GM12878 (cell line): Measurements from ENCODE around the gene CD38. TPM values are rescaled to one million over a fixed set of nuclear protein-coding genes. Genes with fewer than 3 reads are reported as not detected.

Source experiments
- ATAC-seq: fragments of 200-7000 bp; cut with Tn5 transposase; 3 replicates; pipeline ENCODE4 v1.9.1; 2020; ENCODE audit warnings: mild to moderate bottlenecking, moderate library complexity
- BruUV-seq: library from RNA; stranded (reverse); fragments of 400-500 nt; replicated peaks from 2 replicates; lab custom pipeline; 2021; lab: Mats Ljungman, UMichigan
- CTCF ChIA-PET: fragments of 300-600 bp; sonication (Branson Sonifier 250); formaldehyde crosslinking; extraction: SDS; loops from one replicate; lab custom pipeline; 2021; ENCODE audit warnings: inconsistent platforms; lab: Yijun Ruan, JAX
- POLR2A ChIA-PET: fragments of 350-600 bp; formaldehyde crosslinking; extraction: SDS; loops from one replicate; lab custom pipeline; 2021; ENCODE audit warnings: inconsistent platforms; lab: Charles Lee
- RAD21 ChIA-PET: fragments of 300-600 bp; sonication (Branson Sonifier 250); formaldehyde crosslinking; loops from one replicate; lab custom pipeline; 2023; ENCODE audit warnings: antibody characterized with exemption; ENCODE audit not compliant: unreplicated experiment; lab: Charles Lee
- SMC1A ChIA-PET: fragments of 300-600 bp; sonication (Branson Sonifier 250); formaldehyde crosslinking; loops from one replicate; lab custom pipeline; 2023; ENCODE audit not compliant: unreplicated experiment, uncharacterized antibody; lab: Charles Lee
- DNase-seq: peaks from one replicate; pipeline ENCODE4 v3.0.0-alpha.2; 2011; ENCODE audit warnings: low read depth, low spot score
- FAIRE-seq: peaks from 3 replicates; lab custom pipeline; 2011; peaks lifted over from hg19 to GRCh38; lab: Jason Lieb, UNC
- H2AFZ ChIP-seq: 2 replicates; pipeline ENCODE4 v1.6.0; 2011; ENCODE audit warnings: low read depth, low read length, control low read depth; ENCODE audit not compliant: control insufficient read depth
- H3K27ac ChIP-seq: 2 replicates; pipeline ENCODE4 v1.5.1; 2011; ENCODE audit warnings: control low read depth; ENCODE audit not compliant: control insufficient read depth, insufficient read depth
- H3K27me3 ChIP-seq, 2 experiments: replicated peaks in 1 of 2; 2 replicates each; pipeline versions ENCODE4 v1.6.0 to v1.6.1; 2011; ENCODE audit warnings: low read length in 1 of 2; ENCODE audit not compliant: control insufficient read depth in 2 of 2, insufficient read depth in 2 of 2
- H3K36me3 ChIP-seq, 2 experiments: 2 replicates each; pipeline ENCODE4 v1.5.1; 2011; ENCODE audit warnings: low read length in 1 of 2; ENCODE audit not compliant: control insufficient read depth in 2 of 2, insufficient read depth in 2 of 2
- H3K4me1 ChIP-seq: 2 replicates; pipeline ENCODE4 v1.6.1; 2011; ENCODE audit warnings: mild to moderate bottlenecking, low read length, moderate library complexity, mixed read lengths; ENCODE audit not compliant: control insufficient read depth, insufficient read depth
- H3K4me2 ChIP-seq: 2 replicates; pipeline ENCODE4 v1.6.0; 2011; ENCODE audit warnings: control low read depth; ENCODE audit not compliant: control insufficient read depth, insufficient read depth
- H3K4me3 ChIP-seq: fragments of 200-600 bp; sonication (generic); 2 replicates; pipeline ENCODE4 v1.5.1; 2016
- H3K79me2 ChIP-seq: 2 replicates; pipeline ENCODE4 v1.6.0; 2011; ENCODE audit warnings: low read length; ENCODE audit not compliant: control insufficient read depth, insufficient read depth
- H3K9ac ChIP-seq: 2 replicates; pipeline ENCODE4 v1.8.0; 2011; ENCODE audit warnings: low read length, control low read depth, mixed read lengths; ENCODE audit not compliant: control insufficient read depth, insufficient read depth
- H3K9me3 ChIP-seq: replicated peaks from 3 replicates; pipeline ENCODE4 v1.5.1; 2011; ENCODE audit warnings: mild to moderate bottlenecking, low read length; ENCODE audit not compliant: control insufficient read depth, insufficient read depth
- H4K20me1 ChIP-seq: 2 replicates; pipeline ENCODE4 v1.6.0; 2011; ENCODE audit not compliant: control insufficient read depth, insufficient read depth
- CBX5 ChIP-seq: sonication (generic); IDR thresholded peaks from 2 replicates; pipeline ENCODE4 v1.6.1; 2016; ENCODE audit warnings: low read depth, moderate library complexity, mild to moderate bottlenecking, inconsistent platforms
- EGR1 ChIP-seq, 2 experiments: IDR thresholded peaks; 1 replicate in 1 of 2; 2 replicates in 1 of 2; pipeline ENCODE4 v1.6.1; 2011 to 2012; ENCODE audit warnings: low read depth in 2 of 2, low read length in 2 of 2, borderline replicate concordance in 1 of 2, mild to moderate bottlenecking in 1 of 2, moderate library complexity in 1 of 2
- HDAC2 ChIP-seq: fragments of 200-600 bp; sonication (generic); IDR thresholded peaks from 2 replicates; pipeline ENCODE4 v1.6.1; 2017
- JUND ChIP-seq: IDR thresholded peaks from 2 replicates; pipeline ENCODE4 v1.6.1; 2012; ENCODE audit warnings: low read depth, mild to moderate bottlenecking, low read length, improper control_type of control experiment, moderate library complexity
- KDM1A ChIP-seq: fragments of 200-600 bp; sonication (generic); IDR thresholded peaks from 2 replicates; pipeline ENCODE4 v1.6.1; 2016; ENCODE audit warnings: borderline replicate concordance
- LARP7 ChIP-seq: fragments of 450-650 bp; IDR thresholded peaks from 2 replicates; pipeline ENCODE4 v1.6.1; 2017; ENCODE audit warnings: mild to moderate bottlenecking
- MTA3 ChIP-seq: IDR thresholded peaks from 2 replicates; pipeline ENCODE4 v1.6.1; 2012; ENCODE audit warnings: low read length, inconsistent platforms, borderline replicate concordance
- NFIC ChIP-seq: IDR thresholded peaks from 2 replicates; pipeline ENCODE4 v1.6.1; 2012; ENCODE audit warnings: low read depth, mild to moderate bottlenecking, inconsistent platforms, low read length, moderate library complexity
- NR2C1 ChIP-seq: fragments of 450-650 bp; IDR thresholded peaks from 2 replicates; pipeline ENCODE4 v1.6.1; 2017; ENCODE audit warnings: antibody characterized with exemption, mild to moderate bottlenecking, moderate library complexity
- POLR2AphosphoS2 ChIP-seq: IDR thresholded peaks from 2 replicates; pipeline ENCODE4 v1.6.1; 2011; ENCODE audit warnings: low read depth, mild to moderate bottlenecking, low read length, improper control_type of control experiment, moderate library complexity
- RBBP5 ChIP-seq: fragments of 200-600 bp; sonication (generic); conservative IDR thresholded peaks from 2 replicates; pipeline ENCODE4 v1.6.1; 2016
- SMAD1 ChIP-seq: fragments of 450-650 bp; IDR thresholded peaks from 2 replicates; pipeline ENCODE4 v1.6.1; 2018; ENCODE audit warnings: mild to moderate bottlenecking, low read depth; ENCODE audit not compliant: partially characterized antibody
- SMAD5 ChIP-seq: IDR thresholded peaks from 2 replicates; pipeline ENCODE4 v1.6.1; 2016; ENCODE audit warnings: antibody characterized with exemption, low read depth
- SPI1 ChIP-seq: IDR thresholded peaks from 2 replicates; pipeline ENCODE4 v1.6.1; 2011; ENCODE audit warnings: low read depth, mild to moderate bottlenecking, low read length, moderate library complexity, borderline replicate concordance; ENCODE audit not compliant: insufficient read depth
- ZNF384 ChIP-seq: IDR thresholded peaks from 2 replicates; pipeline ENCODE4 v1.6.1; 2012; ENCODE audit warnings: low read depth, mild to moderate bottlenecking, low read length, improper control_type of control experiment, borderline replicate concordance
- WGBS: methylation state at CpG from one replicate; pipeline ENCODE4 v1.1.6; 2016; ENCODE audit warnings: low lambda C conversion rate; ENCODE audit not compliant: insufficient replicate concordance, insufficient coverage; ENCODE audit errors: missing lambda C conversion rate; 5-methylcytosine and 5-hydroxymethylcytosine counted together
- in situ Hi-C: fragments of 300-500 bp; cut with MboI; formaldehyde crosslinking; loops from 9 replicates; pipeline ENCODE4 v1.14.3; 2018; ENCODE audit warnings: mixed read lengths
- intact Hi-C: fragments of 100-400 bp; cut with micrococcal nuclease; formaldehyde crosslinking; loops from one replicate; pipeline ENCODE4 v1.14.2; 2022; ENCODE audit not compliant: unreplicated experiment
- polyA plus RNA-seq, 11 experiments: library from polyadenylated mRNA; depleted of rRNA in 4 of 11; unstranded in 6 of 11; stranded (reverse) in 5 of 11; fragments of >200 nt; fragmentation: Nextera tagmentation in 4 of 11; fragmentation: Illumina TruSeq in 1 of 11; extraction: Ambion mirVana in 4 of 11; extraction: Trizol in 1 of 11; gene quantifications; 1 replicate in 1 of 11; 2 replicates in 10 of 11; pipeline versions ENCODE4 v1.2.1 to v1.2.3, GENCODE V29; 2011 to 2016; ENCODE audit warnings: inconsistent platforms in 2 of 11, missing spikeins in 2 of 11, low read depth in 1 of 11
- total RNA-seq, 4 experiments: library from RNA; depleted of rRNA in 3 of 4; stranded (reverse); fragments of >200 nt in 3 of 4; fragmentation: Illumina TruSeq in 1 of 4; extraction: Trizol in 1 of 4; gene quantifications; 2 replicates each; pipeline versions ENCODE4 v1.2.1 to v1.2.3, GENCODE V29; 2013 to 2021
- TF ChIP-seq, protein P1 (sequence below): IDR thresholded peaks from 2 replicates; pipeline ENCODE4 v1.6.1; 2012; ENCODE audit warnings: mild to moderate bottlenecking, low read depth, low read length
- TF ChIP-seq, protein P2 (sequence below): IDR thresholded peaks from 2 replicates; pipeline ENCODE4 v1.6.1; 2012; ENCODE audit warnings: low read depth, low read length, improper control_type of control experiment
- TF ChIP-seq, protein P3 (sequence below): fragments of 450-650 bp; IDR thresholded peaks from 2 replicates; pipeline ENCODE4 v1.6.1; 2016; ENCODE audit warnings: mild to moderate bottlenecking

The CD38 gene
- total and polyA plus RNA-seq, 10 of the 15 experiments (the other 5 are each of a cell fraction or from before 2014, with no cell fraction given): 3.5 to 39.8 (median 12.7) TPM

DNA sequence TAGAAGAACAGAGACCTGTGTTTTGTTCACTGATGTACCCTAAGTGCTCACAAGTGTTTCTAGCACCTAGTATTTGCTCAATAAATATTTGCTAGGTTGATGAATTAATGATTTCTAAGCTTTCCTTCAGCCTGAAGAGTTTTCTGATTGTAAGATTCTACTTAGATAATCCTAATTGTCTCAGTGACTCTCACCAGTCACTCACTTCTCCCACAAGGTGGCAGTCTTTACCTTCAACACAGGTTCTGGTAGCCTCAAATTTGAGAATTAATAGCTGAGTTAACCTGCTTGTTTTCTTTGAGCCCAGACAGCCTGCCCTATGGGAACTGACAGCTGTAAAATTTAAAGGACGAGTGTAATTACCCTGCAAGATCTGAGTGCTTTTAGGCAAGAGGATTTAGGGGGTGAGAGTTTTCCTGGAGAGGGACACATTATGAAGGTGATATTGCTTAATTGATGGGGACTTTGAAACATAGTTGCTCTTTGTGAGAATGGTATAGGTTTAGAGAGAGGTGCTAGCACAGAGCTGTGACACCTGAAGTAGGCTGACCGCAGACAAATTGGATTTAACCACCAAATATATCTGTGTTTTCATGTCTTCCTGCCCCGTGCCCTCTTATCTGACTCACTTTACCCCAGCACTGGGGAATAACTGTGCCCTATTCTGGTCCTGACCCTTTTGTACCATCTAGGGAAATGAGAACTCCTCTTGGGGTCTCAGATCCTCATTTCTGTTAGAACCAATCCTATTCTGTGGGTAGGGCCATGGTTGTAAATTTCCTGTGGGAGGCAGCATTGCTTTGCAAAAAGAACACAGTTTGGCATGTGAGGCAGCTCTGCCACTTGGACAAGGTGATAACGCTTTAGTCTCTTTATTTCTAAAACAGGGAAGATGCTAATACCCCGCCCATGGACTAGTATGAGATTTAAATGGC lies 27.7 kb downstream of the CD38 start:
- Histone ChIP-seq H4K20me1 (no peaks in the 10 kb centered on the region), H3K27me3 (no peaks in the 10 kb centered on the region), H3K4me2 (peak overlapping the region; percentile 28; the same call in 1 of the 2 replicates), H3K4me1 (peaks cover 12% of the 10 kb centered on the region; the same call in 1 of the 2 replicates), H3K9me3 (no peaks in the 10 kb centered on the region), H3K36me3 (no peaks in the 10 kb centered on the region), H2AFZ (no peak overlapping the region), H3K9ac (no peak overlapping the region), H3K4me3 (no peak overlapping the region), H3K79me2 (no peaks in the 10 kb centered on the region), H3K27ac (no peak overlapping the region)
- intact Hi-C loops: loop anchor here (1.0 to 2.0 kb wide), 5 partner anchors 76 to 327 kb away; no protein-coding TSS in a partner anchor
- 3% methylated on average over 5 of the region's 5 CpGs for WGBS
- ChIA-PET RAD21 (interaction anchor here (0.6 to 8.0 kb wide), 34 partner anchors 13 to 459 kb away, joined by 3 to 117 read pairs (median 5); partner anchors contain the start of gene FGFBP1), SMC1A (interaction anchor here (0.6 to 7.4 kb wide), 50 partner anchors 9 to 1519 kb away, joined by 3 to 152 read pairs (median 5); no protein-coding TSS in a partner anchor), CTCF (interaction anchor here (0.6 to 7.6 kb wide), 65 partner anchors 9 to 399 kb away, joined by 3 to 188 read pairs (median 5); partner anchors contain the start of gene FGFBP2), POLR2A (interaction anchor here (0.5 to 1.2 kb wide), 6 partner anchors 20 to 196 kb away, joined by 3 to 7 read pairs (median 4); no protein-coding TSS in a partner anchor)
- ATAC-seq: peak; percentile 76
- DNase-seq: peak; percentile 48
- BruUV-seq: no TSS peak
- in situ Hi-C loops: loop anchor here (5.0 to 10.0 kb wide), 4 partner anchors 76 to 399 kb away; no protein-coding TSS in a partner anchor
- FAIRE-seq: no peak
- TF ChIP-seq HDAC2 (no peak), SPI1 (peak; percentile 89), NFIC (no peak), ZNF384 (no peak), POLR2AphosphoS2 (no peak), JUND (no peak), SMAD5 (no peak), CBX5 (no peak), LARP7 (no peak), NR2C1 (no peak), MTA3 (no peak), SMAD1 (no peak), EGR1 (IDR thresholded peaks at IDR 0.05; ENCODE audit: borderline replicate concordance in 1 of 2, low read depth in 2 of 2, low read length in 2 of 2) (no peak), RBBP5 (no peak), KDM1A (no peak)
- TF ChIP-seq, protein P1, sequence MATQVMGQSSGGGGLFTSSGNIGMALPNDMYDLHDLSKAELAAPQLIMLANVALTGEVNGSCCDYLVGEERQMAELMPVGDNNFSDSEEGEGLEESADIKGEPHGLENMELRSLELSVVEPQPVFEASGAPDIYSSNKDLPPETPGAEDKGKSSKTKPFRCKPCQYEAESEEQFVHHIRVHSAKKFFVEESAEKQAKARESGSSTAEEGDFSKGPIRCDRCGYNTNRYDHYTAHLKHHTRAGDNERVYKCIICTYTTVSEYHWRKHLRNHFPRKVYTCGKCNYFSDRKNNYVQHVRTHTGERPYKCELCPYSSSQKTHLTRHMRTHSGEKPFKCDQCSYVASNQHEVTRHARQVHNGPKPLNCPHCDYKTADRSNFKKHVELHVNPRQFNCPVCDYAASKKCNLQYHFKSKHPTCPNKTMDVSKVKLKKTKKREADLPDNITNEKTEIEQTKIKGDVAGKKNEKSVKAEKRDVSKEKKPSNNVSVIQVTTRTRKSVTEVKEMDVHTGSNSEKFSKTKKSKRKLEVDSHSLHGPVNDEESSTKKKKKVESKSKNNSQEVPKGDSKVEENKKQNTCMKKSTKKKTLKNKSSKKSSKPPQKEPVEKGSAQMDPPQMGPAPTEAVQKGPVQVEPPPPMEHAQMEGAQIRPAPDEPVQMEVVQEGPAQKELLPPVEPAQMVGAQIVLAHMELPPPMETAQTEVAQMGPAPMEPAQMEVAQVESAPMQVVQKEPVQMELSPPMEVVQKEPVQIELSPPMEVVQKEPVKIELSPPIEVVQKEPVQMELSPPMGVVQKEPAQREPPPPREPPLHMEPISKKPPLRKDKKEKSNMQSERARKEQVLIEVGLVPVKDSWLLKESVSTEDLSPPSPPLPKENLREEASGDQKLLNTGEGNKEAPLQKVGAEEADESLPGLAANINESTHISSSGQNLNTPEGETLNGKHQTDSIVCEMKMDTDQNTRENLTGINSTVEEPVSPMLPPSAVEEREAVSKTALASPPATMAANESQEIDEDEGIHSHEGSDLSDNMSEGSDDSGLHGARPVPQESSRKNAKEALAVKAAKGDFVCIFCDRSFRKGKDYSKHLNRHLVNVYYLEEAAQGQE: no peak
- TF ChIP-seq, protein P2, sequence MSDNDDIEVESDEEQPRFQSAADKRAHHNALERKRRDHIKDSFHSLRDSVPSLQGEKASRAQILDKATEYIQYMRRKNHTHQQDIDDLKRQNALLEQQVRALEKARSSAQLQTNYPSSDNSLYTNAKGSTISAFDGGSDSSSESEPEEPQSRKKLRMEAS: no peak
- TF ChIP-seq, protein P3, sequence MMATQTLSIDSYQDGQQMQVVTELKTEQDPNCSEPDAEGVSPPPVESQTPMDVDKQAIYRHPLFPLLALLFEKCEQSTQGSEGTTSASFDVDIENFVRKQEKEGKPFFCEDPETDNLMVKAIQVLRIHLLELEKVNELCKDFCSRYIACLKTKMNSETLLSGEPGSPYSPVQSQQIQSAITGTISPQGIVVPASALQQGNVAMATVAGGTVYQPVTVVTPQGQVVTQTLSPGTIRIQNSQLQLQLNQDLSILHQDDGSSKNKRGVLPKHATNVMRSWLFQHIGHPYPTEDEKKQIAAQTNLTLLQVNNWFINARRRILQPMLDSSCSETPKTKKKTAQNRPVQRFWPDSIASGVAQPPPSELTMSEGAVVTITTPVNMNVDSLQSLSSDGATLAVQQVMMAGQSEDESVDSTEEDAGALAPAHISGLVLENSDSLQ: 0 out of 2 replicates have a peak, but pooled peaks have one; percentile 28
